DND-41 (cell line): ENCODE data around the gene BRINP1.

Source experiments
- EZH2 ChIP-seq: IDR thresholded peaks from 3 replicates; pipeline ENCODE4 v1.6.1; 2012; ENCODE audit warnings: borderline replicate concordance, low read depth, mild to moderate bottlenecking, moderate library complexity, low read length, inconsistent platforms; ENCODE audit not compliant: severe bottlenecking
- TF ChIP-seq, protein P1 (sequence below): IDR thresholded peaks from 2 replicates; pipeline ENCODE4 v1.5.1; 2012; ENCODE audit warnings: borderline replicate concordance, low read length, moderate library complexity, mild to moderate bottlenecking; ENCODE audit not compliant: poor library complexity, severe bottlenecking; ENCODE audit errors: extremely low read depth

DNA sequence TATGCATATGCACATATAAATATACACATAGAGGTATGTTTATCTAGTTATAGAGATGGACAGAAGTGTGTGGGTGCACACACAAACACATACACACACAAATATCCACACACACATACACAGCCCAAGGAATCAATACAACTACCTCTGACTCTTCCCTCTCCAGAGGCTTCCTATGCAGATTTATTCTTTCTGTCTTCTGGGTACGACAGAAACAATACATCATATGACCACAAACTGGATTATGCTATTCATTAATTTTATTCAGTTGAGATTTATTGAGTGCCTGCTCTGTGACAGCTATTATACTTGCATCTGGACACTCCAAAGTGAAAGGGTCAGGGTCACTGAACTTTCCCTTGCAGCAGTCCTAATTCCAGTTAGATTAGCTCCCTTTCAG lies 155.8 kb downstream of the BRINP1 start:
- TF ChIP-seq, protein P1, sequence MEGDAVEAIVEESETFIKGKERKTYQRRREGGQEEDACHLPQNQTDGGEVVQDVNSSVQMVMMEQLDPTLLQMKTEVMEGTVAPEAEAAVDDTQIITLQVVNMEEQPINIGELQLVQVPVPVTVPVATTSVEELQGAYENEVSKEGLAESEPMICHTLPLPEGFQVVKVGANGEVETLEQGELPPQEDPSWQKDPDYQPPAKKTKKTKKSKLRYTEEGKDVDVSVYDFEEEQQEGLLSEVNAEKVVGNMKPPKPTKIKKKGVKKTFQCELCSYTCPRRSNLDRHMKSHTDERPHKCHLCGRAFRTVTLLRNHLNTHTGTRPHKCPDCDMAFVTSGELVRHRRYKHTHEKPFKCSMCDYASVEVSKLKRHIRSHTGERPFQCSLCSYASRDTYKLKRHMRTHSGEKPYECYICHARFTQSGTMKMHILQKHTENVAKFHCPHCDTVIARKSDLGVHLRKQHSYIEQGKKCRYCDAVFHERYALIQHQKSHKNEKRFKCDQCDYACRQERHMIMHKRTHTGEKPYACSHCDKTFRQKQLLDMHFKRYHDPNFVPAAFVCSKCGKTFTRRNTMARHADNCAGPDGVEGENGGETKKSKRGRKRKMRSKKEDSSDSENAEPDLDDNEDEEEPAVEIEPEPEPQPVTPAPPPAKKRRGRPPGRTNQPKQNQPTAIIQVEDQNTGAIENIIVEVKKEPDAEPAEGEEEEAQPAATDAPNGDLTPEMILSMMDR: no peak
- no peak for TF ChIP-seq EZH2
